GM12865 (cell line): Measurements from ENCODE around the gene IL4R.
"Not testable (repeated sequence)": the region's sequence is repeated elsewhere in the genome, so short reads cannot be mapped to it uniquely, and the experiment has no call there.

Source experiments
- DNase-seq: peaks from one replicate; pipeline ENCODE4 v3.0.0; 2010; ENCODE audit warnings: low read depth
- H3K4me3 ChIP-seq: 2 replicates; pipeline ENCODE4 v1.5.1; 2011; ENCODE audit warnings: mild to moderate bottlenecking, low read depth, low read length, control low read depth
- TF ChIP-seq, protein P1 (sequence below): IDR thresholded peaks from 2 replicates; pipeline ENCODE4 v1.5.1; 2011; ENCODE audit warnings: low read length, control low read depth, low read depth, inconsistent platforms; ENCODE audit not compliant: insufficient read depth; ENCODE audit errors: missing control alignments

The IL4R gene

GRCh38 chr16:27284865-27285675 is 28.7 kb upstream of the IL4R start:
- H3K4me3 ChIP-seq = no peak overlapping the region
- TF ChIP-seq, protein P1, sequence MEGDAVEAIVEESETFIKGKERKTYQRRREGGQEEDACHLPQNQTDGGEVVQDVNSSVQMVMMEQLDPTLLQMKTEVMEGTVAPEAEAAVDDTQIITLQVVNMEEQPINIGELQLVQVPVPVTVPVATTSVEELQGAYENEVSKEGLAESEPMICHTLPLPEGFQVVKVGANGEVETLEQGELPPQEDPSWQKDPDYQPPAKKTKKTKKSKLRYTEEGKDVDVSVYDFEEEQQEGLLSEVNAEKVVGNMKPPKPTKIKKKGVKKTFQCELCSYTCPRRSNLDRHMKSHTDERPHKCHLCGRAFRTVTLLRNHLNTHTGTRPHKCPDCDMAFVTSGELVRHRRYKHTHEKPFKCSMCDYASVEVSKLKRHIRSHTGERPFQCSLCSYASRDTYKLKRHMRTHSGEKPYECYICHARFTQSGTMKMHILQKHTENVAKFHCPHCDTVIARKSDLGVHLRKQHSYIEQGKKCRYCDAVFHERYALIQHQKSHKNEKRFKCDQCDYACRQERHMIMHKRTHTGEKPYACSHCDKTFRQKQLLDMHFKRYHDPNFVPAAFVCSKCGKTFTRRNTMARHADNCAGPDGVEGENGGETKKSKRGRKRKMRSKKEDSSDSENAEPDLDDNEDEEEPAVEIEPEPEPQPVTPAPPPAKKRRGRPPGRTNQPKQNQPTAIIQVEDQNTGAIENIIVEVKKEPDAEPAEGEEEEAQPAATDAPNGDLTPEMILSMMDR = no peak
- peak; percentile 46 for DNase-seq

DNA sequence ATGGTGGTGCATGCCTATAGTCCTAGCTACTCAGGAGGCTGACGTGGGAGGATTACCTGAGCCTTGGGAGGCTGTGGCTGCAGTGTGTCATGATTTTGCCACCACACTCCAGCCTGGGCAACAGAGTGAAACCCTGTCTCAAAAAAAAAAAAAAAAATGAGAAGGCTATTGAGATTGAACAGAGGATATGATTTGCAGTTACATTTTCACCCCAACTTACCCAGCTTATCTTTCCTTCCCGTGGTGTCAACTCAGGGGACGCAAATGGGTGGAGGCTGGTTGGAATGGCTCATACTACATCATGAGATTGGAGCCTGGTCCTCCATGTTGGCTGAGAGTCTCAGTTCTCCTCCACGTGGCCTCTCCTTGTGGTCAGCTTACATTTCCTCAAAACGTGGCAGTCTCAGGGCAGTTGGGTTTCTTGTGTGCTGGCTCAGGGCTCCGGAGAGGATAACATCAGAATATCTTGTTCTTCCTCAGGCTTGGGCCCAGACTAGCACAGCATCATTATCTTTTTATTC is 28.0 kb upstream of the IL4R start:
- peak; percentile 42 for DNase-seq
- TF ChIP-seq, protein P1 = no peak
- no peak overlapping the region for H3K4me3 ChIP-seq

DNA sequence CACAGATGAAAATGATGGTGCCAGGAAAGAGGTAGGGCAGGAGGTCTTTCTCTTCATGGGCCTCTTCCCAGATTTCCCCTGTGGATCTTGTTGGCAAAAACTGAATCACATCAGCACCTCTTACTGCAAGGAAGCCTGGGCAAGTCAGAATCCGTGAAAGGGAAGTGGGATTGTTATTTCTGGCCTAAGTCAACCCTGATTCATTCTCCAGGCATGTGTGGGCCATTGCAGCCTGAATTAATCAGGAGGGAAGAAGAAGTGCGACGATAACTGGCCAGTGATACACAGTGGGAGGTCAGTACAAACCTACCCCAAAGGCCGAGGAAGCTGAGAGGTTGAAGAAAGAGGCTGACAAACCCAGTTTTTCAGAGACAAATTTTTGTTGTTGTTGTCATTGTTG is 27.3 kb upstream of the IL4R start:
- H3K4me3 ChIP-seq = no peak overlapping the region
- DNase-seq = no peak
- TF ChIP-seq, protein P1 = no peak

DNA sequence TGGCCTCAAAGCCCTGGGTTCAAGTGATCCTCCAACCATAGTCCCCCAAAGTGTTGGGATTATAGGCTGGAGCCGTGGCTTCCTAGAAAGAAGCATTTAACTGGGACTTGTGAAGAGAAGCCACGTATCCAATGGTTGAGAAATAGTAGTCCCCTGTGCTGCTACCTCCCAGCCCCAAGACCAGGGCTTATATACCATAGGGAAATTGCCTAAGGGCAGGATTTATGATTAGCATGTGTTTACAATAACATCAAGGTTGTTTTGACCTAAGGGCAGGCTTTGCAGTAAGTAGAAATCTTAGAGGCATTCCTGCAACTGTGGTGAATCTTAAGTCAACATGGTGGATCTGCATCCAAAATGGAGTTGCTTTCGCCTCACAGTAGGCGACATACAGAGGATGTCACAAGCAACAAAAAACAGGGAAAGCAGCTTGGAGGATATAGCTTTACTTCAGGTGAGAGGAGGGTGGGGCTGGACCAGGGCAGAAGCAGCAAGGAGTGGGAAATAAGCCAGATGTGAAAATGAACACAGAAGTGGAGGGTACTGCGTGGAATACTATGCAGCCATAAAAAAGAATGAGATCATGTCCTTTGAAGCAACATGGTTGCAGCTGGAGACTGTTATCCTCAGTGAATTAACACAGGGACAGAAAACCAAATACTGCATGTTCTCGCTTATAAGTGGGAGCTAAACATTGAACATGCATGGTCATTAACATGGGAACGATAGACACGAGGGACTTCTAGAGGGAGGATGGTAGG is 26.5 kb upstream of the IL4R start:
- H3K4me3 ChIP-seq = no peak overlapping the region
- DNase-seq = no peak
- TF ChIP-seq, protein P1 = no peak

DNA sequence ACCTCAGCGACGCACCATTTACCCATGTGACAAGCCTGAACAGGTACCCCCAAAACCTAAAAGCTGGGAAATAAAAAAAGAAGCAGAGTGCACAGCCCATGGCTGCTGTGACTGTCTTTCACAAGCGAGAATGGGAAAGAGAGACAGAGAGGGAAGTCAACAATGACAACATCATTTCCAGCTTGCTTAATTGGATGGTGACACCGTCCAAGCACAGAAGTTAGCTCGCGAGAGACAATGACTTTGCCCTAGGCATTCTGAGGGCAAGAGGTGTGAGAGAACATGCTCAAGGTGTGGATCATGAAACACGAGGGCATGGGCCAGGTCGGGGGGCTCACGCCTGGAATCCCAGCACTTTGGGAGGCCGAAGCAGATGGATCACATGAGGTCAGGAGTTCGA is 25.9 kb upstream of the IL4R start:
- DNase-seq = no peak
- TF ChIP-seq, protein P1 = no peak
- no peak overlapping the region for H3K4me3 ChIP-seq

DNA sequence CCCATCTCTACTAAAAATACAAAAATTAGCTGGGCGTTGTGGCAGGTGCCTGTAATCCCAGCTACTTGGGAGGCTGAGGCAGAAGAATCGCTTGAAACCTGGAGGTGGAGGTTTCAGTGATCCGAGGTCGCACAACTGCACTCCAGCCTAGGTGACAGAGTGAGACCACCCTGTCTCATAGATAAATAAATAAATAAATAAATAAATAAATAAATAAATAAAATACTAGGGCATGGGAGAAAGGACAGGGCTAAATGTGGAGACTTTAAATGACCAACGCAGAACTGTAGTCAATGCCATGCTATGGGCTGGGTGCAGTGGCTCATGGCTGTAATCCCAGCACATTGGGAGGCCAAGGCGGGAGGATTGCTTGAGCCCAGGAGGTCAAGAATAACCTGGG is 25.5 kb upstream of the IL4R start:
- DNase-seq = not testable (repeated sequence)

DNA sequence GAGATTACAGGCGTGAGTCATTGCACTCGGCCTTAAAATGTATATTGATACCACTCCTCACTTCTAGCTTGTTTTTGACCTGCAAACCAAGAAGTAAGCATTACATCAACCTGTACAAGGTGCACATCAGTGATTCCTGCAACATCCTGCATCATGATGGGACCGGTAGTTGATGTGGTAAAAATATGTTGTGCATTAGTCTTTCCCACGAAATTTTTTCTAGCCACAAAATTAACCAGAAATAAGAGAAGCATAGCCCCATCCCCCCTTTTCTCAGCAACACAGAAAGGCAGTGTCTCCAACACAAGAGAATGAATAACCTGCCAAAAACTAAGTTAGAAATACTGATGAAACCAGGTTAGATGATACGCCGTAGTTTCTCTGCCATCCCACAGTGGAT is 24.1 kb upstream of the IL4R start:
- TF ChIP-seq, protein P1 = no peak
- no peak overlapping the region for H3K4me3 ChIP-seq
- no peak for DNase-seq

More for the DNA sequence above, 25.5 kb upstream of the IL4R start:
- not testable (repeated sequence) for H3K4me3 ChIP-seq
